H1 (cell line): Measurements from ENCODE around the gene GNB5.

ENCODE experiments used
- EZH2 ChIP-seq: fragments of 200-600 bp; sonication (generic); IDR thresholded peaks from 2 replicates; pipeline ENCODE4 v1.7.1; 2012; ENCODE audit warnings: low read depth, mild to moderate bottlenecking, moderate library complexity, low read length, inconsistent platforms; ENCODE audit not compliant: severe bottlenecking
- TF ChIP-seq, protein P1 (sequence below), 3 experiments: IDR thresholded peaks; 1 replicate in 2 of 3; 2 replicates in 1 of 3; pipeline versions ENCODE4 v1.5.1 to v1.6.1; 2011; ENCODE audit warnings: low read length in 3 of 3, mild to moderate bottlenecking in 3 of 3, inconsistent platforms in 2 of 3, low read depth in 1 of 3, moderate library complexity in 1 of 3; ENCODE audit not compliant: insufficient read depth in 1 of 3; ENCODE audit errors: control extremely low read depth in 1 of 3

GRCh38 chr15:52085299-52085698 is 105.9 kb downstream of the GNB5 start:
- TF ChIP-seq, protein P1, sequence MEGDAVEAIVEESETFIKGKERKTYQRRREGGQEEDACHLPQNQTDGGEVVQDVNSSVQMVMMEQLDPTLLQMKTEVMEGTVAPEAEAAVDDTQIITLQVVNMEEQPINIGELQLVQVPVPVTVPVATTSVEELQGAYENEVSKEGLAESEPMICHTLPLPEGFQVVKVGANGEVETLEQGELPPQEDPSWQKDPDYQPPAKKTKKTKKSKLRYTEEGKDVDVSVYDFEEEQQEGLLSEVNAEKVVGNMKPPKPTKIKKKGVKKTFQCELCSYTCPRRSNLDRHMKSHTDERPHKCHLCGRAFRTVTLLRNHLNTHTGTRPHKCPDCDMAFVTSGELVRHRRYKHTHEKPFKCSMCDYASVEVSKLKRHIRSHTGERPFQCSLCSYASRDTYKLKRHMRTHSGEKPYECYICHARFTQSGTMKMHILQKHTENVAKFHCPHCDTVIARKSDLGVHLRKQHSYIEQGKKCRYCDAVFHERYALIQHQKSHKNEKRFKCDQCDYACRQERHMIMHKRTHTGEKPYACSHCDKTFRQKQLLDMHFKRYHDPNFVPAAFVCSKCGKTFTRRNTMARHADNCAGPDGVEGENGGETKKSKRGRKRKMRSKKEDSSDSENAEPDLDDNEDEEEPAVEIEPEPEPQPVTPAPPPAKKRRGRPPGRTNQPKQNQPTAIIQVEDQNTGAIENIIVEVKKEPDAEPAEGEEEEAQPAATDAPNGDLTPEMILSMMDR (IDR thresholded peaks at IDR 0.05; ENCODE audit: control extremely low read depth in 1 of 3, insufficient read depth in 1 of 3, low read depth in 1 of 3, low read length in 3 of 3): no peak
- no peak for TF ChIP-seq EZH2
